Measurements from ENCODE around the gene IRAK3. TPM values are rescaled to one million over a fixed set of nuclear protein-coding genes. Genes with fewer than 3 reads are reported as not detected.

The IRAK3 gene
- total and polyA plus RNA-seq, 2 donors (not counting 1 experiment from before 2014, with no cell fraction given): 3.9 to 4.3 TPM

DNA sequence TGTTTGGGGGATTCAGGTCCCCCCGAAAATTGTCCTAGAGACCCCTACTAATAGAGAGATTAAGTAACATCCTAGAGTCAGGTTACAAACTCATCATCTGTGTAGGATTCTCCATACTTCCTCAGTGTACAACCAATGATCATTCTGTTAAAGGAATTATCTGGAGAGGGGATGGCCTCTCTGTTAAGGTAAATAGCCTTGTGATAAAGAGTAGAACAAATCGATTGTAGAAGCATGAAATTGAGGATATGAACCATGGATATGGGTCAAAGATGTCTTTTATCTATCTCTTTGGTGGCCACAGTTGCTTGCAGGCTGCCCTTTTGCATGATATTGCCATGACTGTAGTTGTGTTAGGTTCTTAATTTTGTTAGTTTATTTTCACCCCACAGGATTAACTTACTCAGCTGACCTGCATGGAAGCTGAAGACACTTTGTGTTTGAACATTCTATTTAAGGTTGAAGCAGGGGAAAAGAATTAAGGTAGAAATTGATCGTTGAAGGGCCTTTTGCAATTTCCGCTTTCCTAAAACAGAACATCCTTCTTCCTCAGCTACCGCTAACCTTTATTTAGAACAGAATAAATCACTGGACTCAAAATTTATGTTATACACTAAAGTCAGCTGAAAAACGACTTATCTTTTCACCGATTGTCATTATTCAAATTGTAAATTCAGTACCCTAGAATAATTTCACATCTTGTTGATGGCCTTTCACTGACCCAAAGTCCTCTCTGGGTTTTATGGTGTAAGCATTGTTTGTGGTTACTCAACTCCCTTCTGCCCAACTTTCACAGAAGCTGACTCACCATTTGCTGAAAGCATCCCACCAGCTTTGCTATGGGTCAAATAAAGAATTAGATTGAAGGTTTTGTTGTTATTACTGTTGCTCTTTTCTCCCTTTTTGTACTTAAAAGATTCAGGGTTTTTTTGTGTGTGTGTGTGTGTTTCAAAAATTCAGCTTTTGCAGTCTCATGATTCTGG lies 52.3 kb downstream of the IRAK3 start:
- no peak for ATAC-seq (ENCODE audit: low read depth)

DNA sequence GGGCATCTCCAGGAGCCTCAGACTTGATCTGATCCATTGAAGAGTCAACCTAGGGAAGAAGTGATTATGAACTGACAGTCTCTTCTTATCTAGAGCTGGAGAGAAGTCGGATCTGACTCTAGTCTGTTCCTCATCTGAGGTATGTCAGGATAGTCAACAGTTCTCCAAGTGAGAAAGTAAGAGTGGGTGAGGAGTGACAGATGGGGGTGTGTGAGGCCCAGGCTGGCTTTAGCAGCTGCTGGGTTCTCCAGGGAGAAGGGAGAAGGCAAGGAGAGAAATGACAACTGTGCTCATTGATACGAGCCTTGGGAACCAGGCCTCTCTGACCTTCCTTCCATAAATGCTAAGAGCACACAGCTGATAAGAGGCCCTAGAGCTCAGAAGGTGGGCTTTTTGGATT lies 53.3 kb downstream of the IRAK3 start:
- no peak overlapping the region for H3K4me2 ChIP-seq (replicated peaks; ENCODE audit: low read depth, low read length, poor library complexity, severe bottlenecking)
- Mint-ChIP-seq H3K4me1 (peaks cover 6% of the 10 kb centered on the region), H3K27ac (no peak overlapping the region), H3K27me3 (no peaks in the 10 kb centered on the region), H3K9me3 (ENCODE audit: insufficient read depth) (no peaks in the 10 kb centered on the region), H3K4me3 (no peak overlapping the region)
- TF ChIP-seq, protein P1, sequence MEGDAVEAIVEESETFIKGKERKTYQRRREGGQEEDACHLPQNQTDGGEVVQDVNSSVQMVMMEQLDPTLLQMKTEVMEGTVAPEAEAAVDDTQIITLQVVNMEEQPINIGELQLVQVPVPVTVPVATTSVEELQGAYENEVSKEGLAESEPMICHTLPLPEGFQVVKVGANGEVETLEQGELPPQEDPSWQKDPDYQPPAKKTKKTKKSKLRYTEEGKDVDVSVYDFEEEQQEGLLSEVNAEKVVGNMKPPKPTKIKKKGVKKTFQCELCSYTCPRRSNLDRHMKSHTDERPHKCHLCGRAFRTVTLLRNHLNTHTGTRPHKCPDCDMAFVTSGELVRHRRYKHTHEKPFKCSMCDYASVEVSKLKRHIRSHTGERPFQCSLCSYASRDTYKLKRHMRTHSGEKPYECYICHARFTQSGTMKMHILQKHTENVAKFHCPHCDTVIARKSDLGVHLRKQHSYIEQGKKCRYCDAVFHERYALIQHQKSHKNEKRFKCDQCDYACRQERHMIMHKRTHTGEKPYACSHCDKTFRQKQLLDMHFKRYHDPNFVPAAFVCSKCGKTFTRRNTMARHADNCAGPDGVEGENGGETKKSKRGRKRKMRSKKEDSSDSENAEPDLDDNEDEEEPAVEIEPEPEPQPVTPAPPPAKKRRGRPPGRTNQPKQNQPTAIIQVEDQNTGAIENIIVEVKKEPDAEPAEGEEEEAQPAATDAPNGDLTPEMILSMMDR (IDR thresholded peaks at IDR 0.05): no peak
- TF ChIP-seq EZH2 (IDR thresholded peaks at IDR 0.05; ENCODE audit: borderline replicate concordance, insufficient read depth, low read depth, low read length, poor library complexity, severe bottlenecking): no peak
- H3K4me3 ChIP-seq (ENCODE audit: control extremely low read depth in 1 of 5, extremely low read depth in 1 of 5, insufficient read depth in 1 of 5, low read depth in 2 of 5, low read length in 4 of 5): no peak overlapping the region
- peaks cover 0 to 2% of the 10 kb centered on the region in 2 experiments for H3K36me3 ChIP-seq (replicated peaks in 1 of 2; ENCODE audit: control extremely low read depth in 1 of 2, control insufficient read depth in 1 of 2, extremely low read depth in 1 of 2, insufficient read depth in 2 of 2, low read length in 1 of 2)
- CTCF ChIA-PET: no interaction called here
- POLR2A ChIA-PET: no interaction called here
- no peak for ATAC-seq (ENCODE audit: low read depth)
- no peak overlapping the region for H3K9ac ChIP-seq (ENCODE audit: low read length)
- intact Hi-C loops (cut with micrococcal nuclease): no loop called here
- H3K9me3 ChIP-seq (ENCODE audit: control extremely low read depth in 1 of 3, control insufficient read depth in 2 of 3, insufficient read depth in 1 of 3, low read length in 2 of 3): no peaks in the 10 kb centered on the region
- WGBS (ENCODE audit: insufficient coverage): 88% methylated on average over 2 of the region's 2 CpGs
- H3K4me1 ChIP-seq (ENCODE audit: control insufficient read depth in 2 of 2, insufficient read depth in 2 of 2, low read length in 2 of 2): peaks cover 0 to 8% of the 10 kb centered on the region in 2 donors
- no peaks in the 10 kb centered on the region for H4K20me1 ChIP-seq (ENCODE audit: control insufficient read depth, insufficient read depth, low read length, poor library complexity, severe bottlenecking)
- no peak for DNase-seq
- no peaks in the 10 kb centered on the region for H3K27me3 ChIP-seq (replicated peaks in 1 of 4; ENCODE audit: control extremely low read depth in 1 of 4, control insufficient read depth in 3 of 4, insufficient read depth in 4 of 4, low read length in 3 of 4)
- no peak overlapping the region for H3K27ac ChIP-seq (ENCODE audit: low read length in 2 of 2)
- H3K79me2 ChIP-seq (ENCODE audit: control insufficient read depth, insufficient read depth, low read length): no peaks in the 10 kb centered on the region
- H2AFZ ChIP-seq (ENCODE audit: insufficient read depth, low read depth, low read length, poor library complexity, severe bottlenecking): no peak overlapping the region

More for the DNA sequence above, 52.3 kb downstream of the IRAK3 start:
- H3K9me3 Mint-ChIP-seq (ENCODE audit: insufficient read depth): no peaks in the 10 kb centered on the region
- no peak overlapping the region for H3K27ac Mint-ChIP-seq
- no peak for DNase-seq
- Histone ChIP-seq H3K79me2 (ENCODE audit: control insufficient read depth, insufficient read depth, low read length) (no peaks in the 10 kb centered on the region), H3K9ac (ENCODE audit: low read length) (no peak overlapping the region), H3K36me3 (replicated peaks in 1 of 2; ENCODE audit: control extremely low read depth in 1 of 2, control insufficient read depth in 1 of 2, extremely low read depth in 1 of 2, insufficient read depth in 2 of 2, low read length in 1 of 2) (peaks cover 0 to 2% of the 10 kb centered on the region in 2 experiments), H2AFZ (ENCODE audit: insufficient read depth, low read depth, low read length, poor library complexity, severe bottlenecking) (no peak overlapping the region), H3K27ac (ENCODE audit: low read length in 2 of 2) (no peak overlapping the region), H3K27me3 (replicated peaks in 1 of 4; ENCODE audit: control extremely low read depth in 1 of 4, control insufficient read depth in 3 of 4, insufficient read depth in 4 of 4, low read length in 3 of 4) (no peaks in the 10 kb centered on the region), H3K4me1 (ENCODE audit: control insufficient read depth in 2 of 2, insufficient read depth in 2 of 2, low read length in 2 of 2) (peaks cover 0 to 13% of the 10 kb centered on the region in 2 donors), H3K4me3 (ENCODE audit: control extremely low read depth in 1 of 5, extremely low read depth in 1 of 5, insufficient read depth in 1 of 5, low read depth in 2 of 5, low read length in 4 of 5) (no peak overlapping the region), H4K20me1 (ENCODE audit: control insufficient read depth, insufficient read depth, low read length, poor library complexity, severe bottlenecking) (no peaks in the 10 kb centered on the region), H3K9me3 (ENCODE audit: control extremely low read depth in 1 of 3, control insufficient read depth in 2 of 3, insufficient read depth in 1 of 3, low read length in 2 of 3) (no peaks in the 10 kb centered on the region), H3K4me2 (replicated peaks; ENCODE audit: low read depth, low read length, poor library complexity, severe bottlenecking) (no peak overlapping the region)
- peaks cover 13% of the 10 kb centered on the region for H3K4me1 Mint-ChIP-seq
- CTCF ChIA-PET: no interaction called here
- no peak overlapping the region for H3K4me3 Mint-ChIP-seq
- no peak for TF ChIP-seq EZH2 (IDR thresholded peaks at IDR 0.05; ENCODE audit: borderline replicate concordance, insufficient read depth, low read depth, low read length, poor library complexity, severe bottlenecking)
- TF ChIP-seq, protein P1 (IDR thresholded peaks at IDR 0.05): no peak
- POLR2A ChIA-PET: no interaction called here
- no peaks in the 10 kb centered on the region for H3K27me3 Mint-ChIP-seq
- intact Hi-C loops (cut with micrococcal nuclease): no loop called here
- 82% methylated on average over 3 of the region's 7 CpGs for WGBS (ENCODE audit: insufficient coverage)

All from B cell (primary cell).